Rectal smooth muscle tissue (tissue), 1 donor: Measurements from ENCODE around the gene SLC26A1.
A peak's percentile ranks its signal among the peaks of the same experiment; 100 is the strongest.

Source experiments
- H3K27ac ChIP-seq: one replicate; pipeline ENCODE4 v1.7.0; 2013; ENCODE audit warnings: low read depth, low read length, inconsistent platforms
- H3K27me3 ChIP-seq: one replicate; pipeline ENCODE4 v1.7.0; 2013; ENCODE audit warnings: low read length; ENCODE audit not compliant: control insufficient read depth, insufficient read depth
- H3K36me3 ChIP-seq: one replicate; pipeline ENCODE4 v1.7.0; 2013; ENCODE audit warnings: low read length; ENCODE audit not compliant: control insufficient read depth, insufficient read depth
- H3K4me1 ChIP-seq: one replicate; pipeline ENCODE4 v1.7.0; 2013; ENCODE audit warnings: low read length; ENCODE audit not compliant: control insufficient read depth, insufficient read depth
- H3K4me3 ChIP-seq: one replicate; pipeline ENCODE4 v1.7.0; 2013; ENCODE audit warnings: low read length
- H3K9ac ChIP-seq: one replicate; pipeline ENCODE4 v1.7.0; 2013; ENCODE audit warnings: low read length

The SLC26A1 gene, protein sequence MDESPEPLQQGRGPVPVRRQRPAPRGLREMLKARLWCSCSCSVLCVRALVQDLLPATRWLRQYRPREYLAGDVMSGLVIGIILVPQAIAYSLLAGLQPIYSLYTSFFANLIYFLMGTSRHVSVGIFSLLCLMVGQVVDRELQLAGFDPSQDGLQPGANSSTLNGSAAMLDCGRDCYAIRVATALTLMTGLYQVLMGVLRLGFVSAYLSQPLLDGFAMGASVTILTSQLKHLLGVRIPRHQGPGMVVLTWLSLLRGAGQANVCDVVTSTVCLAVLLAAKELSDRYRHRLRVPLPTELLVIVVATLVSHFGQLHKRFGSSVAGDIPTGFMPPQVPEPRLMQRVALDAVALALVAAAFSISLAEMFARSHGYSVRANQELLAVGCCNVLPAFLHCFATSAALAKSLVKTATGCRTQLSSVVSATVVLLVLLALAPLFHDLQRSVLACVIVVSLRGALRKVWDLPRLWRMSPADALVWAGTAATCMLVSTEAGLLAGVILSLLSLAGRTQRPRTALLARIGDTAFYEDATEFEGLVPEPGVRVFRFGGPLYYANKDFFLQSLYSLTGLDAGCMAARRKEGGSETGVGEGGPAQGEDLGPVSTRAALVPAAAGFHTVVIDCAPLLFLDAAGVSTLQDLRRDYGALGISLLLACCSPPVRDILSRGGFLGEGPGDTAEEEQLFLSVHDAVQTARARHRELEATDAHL

DNA sequence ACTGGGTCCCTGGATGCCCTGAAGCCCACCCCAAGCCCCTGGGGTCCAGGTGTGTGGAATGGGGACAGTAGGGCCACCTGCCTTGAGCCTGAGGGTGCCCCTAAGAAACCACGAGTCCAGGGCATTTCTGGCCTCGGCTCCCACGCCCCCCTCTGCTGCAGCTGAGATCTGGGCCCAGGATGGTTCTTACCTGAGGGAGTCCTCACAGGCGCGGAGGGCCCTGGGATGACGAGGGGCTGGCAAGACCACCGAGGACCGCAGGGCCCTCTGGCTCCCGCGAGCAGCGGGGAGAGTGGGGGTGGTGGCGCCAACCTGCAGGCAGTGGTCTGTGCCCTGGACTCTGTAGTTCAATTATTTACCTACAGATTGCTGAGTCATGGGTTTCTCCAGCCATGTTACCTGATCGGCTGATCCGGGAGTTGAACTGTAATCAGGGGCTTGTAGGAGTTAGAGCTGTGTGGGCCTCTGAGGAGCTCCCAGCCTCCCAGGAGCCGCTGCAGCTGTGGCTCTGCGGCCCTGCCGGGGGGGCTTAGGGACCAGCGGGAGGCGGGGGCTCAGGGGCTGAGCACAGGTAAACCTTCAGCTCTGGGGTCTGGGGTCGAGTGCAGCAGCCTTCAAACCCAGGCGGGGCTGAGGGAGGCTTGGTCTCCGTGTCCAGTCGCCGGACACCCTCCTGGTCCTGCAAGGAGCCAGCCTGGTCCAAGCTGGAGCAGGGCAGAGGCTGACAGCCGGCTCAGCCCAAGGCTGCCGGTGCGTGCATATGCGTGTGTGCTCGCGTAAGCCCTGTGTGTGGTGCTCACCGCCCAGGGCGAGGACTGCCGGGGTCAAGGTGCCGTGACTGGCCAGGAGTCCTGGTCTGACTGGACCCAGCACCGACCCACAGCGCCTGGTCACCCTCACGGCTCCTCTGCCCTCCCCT is at the start of gene SLC26A1:
Gene SLC26A1, minus strand, starts transcription at position 294 of the 919 bp plus-strand sequence. CDS start 1,701 bp downstream, outside the sequence.
- peaks cover 17% of the 10 kb centered on the region for H3K27me3 ChIP-seq
- H3K4me3 ChIP-seq = peak within 1 kb of the TSS; percentile 37
- H3K27ac ChIP-seq = no peak within 1 kb of the TSS
- no peak within 1 kb of the TSS for H3K9ac ChIP-seq
- peaks cover 5% of the 10 kb centered on the region for H3K36me3 ChIP-seq
- no peaks in the 10 kb centered on the region for H3K4me1 ChIP-seq

DNA sequence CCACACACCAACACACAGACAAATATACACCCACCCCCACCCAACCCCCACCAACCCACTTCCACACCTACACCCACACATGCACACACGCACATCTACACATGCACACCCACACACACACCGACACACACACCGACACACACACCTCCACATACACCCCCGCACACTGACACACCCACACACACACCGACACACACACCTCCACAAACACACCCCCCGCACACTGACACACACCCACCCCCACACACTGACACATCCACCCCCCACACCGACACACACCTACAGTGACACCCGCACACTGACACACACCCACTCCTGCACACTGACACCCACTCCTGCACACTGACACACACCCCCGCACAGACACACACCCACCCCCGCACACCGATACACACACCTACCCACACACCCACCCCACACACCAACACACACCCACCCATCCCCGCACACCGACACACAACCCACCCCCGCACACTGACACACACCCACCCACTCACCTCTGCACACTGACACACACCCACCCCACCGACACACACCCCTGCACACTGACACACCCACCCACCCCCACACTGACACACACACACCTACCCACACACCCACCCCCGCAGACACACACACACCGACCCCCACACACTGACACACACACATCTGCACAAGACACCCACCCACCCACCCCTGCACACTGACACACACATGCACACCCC is 49.3 kb upstream of the SLC26A1 start:
- peaks cover 15% of the 10 kb centered on the region for H3K4me1 ChIP-seq
- peaks cover 27% of the 10 kb centered on the region for H3K27me3 ChIP-seq
- H3K4me3 ChIP-seq = no peak overlapping the region
- H3K36me3 ChIP-seq = no peaks in the 10 kb centered on the region
- H3K9ac ChIP-seq = no peak overlapping the region
- H3K27ac ChIP-seq = no peak overlapping the region

DNA sequence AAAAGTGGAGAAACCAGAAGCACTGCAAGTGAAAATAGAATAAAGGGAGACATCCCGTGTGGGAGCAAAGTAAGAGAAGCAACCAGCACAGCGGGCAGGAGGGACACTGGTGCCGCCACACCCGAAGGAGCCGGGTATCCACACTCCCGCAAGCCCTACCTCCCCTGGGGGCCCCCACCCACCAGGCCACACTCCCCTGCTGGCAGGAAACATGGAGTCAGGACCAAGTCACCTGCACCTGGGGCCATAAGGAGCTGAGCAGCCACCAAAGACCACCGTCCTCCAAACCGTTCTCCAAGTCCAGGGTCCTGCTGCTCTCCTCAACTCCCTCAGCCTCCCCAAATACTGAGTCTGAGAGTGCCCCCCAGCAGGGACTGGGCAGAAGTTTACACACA is 48.7 kb upstream of the SLC26A1 start:
- Histone ChIP-seq H3K27me3 (peaks cover 27% of the 10 kb centered on the region), H3K36me3 (no peaks in the 10 kb centered on the region), H3K4me1 (peaks cover 13% of the 10 kb centered on the region), H3K9ac (no peak overlapping the region), H3K4me3 (peak overlapping the region; percentile 24), H3K27ac (no peak overlapping the region)

DNA sequence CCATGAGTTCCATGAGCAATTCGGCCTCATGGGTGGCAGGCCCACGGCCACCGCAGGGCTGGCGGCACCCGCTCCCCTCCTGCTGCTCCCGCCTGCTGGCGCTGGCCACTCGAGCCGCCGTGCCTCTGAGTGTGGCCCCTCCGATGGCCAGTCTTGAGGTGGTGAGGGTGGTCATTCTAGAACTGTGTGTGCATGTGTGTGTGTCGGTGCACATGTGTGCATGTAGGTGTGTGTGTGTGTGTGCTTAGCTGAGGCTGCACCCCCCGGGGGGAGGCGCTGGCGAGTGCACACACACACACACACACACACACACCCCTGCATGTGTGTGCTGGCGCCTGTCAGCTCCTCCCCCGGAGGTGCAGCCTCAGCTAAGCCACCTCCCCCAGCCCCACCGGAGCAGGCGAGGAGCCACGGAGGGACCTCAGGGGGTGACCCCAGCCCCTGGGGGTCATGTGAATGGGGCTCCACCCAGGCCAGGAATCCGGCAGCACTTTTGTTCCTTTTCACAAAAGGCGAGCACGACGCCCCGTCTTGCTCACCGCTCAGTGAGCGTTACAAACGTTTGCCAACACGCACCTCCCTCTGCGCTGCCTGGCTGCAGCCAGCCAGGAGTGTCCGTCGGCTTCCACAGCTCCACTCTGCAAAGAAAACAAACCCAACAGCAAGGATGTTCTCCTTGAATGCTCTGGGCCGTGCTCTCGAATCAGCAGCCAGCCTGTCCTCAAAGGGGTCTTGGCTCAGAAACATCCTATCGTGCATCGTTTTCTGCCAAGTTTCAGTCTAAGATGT is 48.1 kb upstream of the SLC26A1 start:
- Histone ChIP-seq H3K9ac (no peak overlapping the region), H3K36me3 (no peaks in the 10 kb centered on the region), H3K27me3 (peaks cover 27% of the 10 kb centered on the region), H3K27ac (no peak overlapping the region), H3K4me1 (peaks cover 12% of the 10 kb centered on the region), H3K4me3 (peak overlapping the region; percentile 24)

DNA sequence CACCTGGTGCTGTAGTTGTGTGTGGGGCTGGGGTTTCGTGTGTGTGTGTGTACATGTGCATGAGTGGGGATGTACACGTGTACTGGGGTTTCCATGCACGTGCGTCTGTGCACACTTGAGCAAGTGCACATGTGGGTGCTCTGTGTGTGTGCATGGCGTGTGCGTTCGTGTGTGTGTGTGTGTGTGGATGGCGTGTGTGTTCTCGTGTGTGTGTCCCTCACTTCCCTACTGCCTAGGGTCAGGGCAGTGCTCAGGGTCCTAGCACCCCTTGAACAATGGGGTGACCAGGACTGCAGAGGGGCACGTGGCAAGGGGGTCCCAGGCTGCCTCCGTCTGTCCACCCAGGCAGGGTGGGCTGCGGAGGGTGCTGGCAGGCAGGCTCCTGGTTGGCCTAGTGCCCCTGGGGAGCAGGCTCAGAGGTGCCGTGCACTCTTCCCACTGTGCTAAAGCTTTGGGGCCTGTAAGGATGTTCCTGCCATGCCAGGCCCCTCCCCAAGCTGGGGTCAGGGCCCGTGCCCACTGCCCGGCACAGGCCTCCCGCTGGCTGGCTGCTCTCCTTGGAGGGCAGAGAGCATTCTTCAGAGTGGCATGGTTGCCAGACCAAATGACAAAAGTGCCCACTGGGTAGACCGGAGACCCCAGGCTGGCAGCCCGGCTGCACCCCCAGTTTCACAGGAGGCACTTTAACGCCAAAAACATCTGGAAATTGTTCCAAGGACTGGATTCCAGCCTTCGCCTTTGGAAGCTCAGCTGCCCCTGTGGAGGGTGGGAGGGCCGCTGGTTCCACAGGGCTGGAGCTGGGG is 47.3 kb upstream of the SLC26A1 start:
- Histone ChIP-seq H3K27ac (no peak overlapping the region), H3K27me3 (peaks cover 27% of the 10 kb centered on the region), H3K36me3 (no peaks in the 10 kb centered on the region), H3K4me3 (no peak overlapping the region), H3K9ac (no peak overlapping the region), H3K4me1 (peaks cover 12% of the 10 kb centered on the region)

DNA sequence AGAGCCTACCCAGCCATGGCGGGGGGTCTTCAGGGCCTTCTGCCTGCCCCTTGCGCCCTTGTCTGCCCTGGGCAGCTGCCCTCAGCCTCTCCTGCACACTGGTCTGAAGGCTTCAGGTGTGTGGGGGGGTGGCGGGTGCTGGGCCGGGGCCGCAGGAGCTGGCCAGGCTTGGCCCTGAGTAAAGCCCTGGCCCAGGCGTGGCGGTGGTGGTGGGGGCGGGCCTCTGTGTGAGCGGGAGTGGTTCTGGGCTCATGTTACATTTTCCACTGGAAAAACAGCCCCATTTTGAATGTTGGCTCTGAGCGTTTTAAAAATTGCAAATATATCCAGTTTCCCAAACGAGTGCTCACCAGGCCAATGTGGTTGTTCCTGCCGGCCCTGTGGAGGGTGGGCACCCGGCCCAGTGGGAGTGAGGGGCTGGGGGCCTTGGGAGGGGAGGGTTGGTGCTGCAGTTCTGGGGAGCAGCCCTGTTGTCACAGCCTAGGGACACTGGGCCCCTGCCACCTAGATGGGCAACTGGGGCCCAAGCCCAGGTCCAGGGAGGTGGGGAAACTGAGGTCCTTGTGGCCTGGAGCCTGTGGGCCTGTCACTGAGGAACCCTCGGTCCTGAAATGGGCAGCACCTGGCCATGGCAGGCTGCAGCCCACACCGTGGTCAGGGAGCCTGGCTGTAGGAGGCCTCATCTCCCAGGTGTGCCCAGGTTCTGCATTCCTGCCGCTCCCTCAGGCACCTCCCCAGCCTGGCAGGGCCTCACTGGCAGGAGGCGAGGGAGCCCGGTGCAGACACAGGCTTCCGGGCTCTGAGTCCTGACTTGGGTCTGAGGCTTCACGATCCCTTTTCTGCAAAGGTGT is 46.5 kb upstream of the SLC26A1 start:
- H3K4me3 ChIP-seq = no peak overlapping the region
- H3K27me3 ChIP-seq = peaks cover 20% of the 10 kb centered on the region
- H3K27ac ChIP-seq = no peak overlapping the region
- H3K36me3 ChIP-seq = no peaks in the 10 kb centered on the region
- H3K4me1 ChIP-seq = peaks cover 12% of the 10 kb centered on the region
- H3K9ac ChIP-seq = no peak overlapping the region

DNA sequence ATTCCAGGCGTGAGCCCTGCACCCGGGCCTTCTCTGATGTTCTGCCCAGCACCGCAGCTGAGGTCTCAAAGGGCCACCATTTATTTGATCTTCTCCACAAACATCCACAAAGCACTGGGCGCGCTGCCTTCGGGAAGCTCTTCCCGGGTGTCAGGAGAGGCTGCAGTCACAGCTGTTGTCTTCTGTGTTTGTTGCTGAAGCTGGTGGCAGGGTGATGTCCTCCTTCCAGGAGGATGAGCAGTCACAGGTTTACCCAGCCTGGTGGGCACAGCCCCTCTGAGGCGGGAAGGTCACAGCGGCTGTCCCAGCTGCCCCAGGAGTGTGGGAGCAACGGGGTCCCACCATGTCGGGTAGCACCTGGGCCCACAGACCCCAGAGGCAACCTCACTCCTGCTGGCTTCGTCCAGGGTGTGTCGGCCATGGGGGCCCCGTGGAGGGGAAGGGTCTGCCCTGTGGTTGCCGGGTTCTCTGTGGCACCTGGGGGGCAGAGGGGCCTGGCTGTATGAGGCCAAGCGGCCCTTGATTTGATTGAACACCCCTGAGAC is 45.8 kb upstream of the SLC26A1 start:
- Histone ChIP-seq H3K4me3 (no peak overlapping the region), H3K27me3 (peaks cover 16% of the 10 kb centered on the region), H3K27ac (no peak overlapping the region), H3K9ac (no peak overlapping the region), H3K36me3 (no peaks in the 10 kb centered on the region), H3K4me1 (peaks cover 9% of the 10 kb centered on the region)

DNA sequence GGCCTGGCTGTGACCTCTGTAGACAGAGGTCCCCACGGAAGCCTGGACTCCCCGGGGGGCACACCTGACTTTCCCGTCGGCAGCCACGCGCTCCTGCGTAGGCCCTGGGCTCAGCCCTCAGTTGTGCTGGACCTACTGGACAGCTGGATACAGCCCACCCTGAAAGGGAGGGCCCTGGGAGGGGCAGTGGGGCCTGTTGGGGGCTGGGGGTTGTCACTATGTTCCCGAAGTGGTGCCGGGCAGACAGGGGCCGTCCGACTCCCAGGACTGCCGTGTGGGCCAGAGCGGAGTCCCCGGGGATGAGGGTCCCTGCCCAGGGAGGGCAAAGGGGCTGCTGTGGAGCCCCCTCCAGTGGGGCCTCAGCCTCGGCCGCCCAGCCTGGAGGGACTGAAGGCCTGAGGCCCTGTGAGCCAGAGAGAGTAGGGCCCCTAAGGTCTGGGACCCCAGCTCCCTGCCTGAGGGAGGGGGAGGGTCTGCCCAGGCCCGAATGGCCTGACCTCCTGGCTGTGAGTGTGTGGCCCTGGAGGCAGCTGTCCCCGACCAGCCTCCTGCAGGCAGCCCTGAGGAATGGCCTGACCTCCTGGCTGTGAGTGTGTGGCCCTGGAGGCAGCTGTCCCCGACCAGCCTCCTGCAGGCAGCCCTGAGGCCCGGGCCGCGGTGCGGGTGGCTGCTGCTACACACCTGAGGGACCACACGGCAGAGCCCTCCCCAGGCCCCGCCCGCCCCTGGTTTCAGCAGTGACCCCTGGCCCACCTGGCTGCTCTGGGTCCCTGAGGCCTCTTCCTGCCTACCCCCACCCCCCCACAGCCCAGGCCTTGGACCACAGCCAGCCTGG is 44.0 kb upstream of the SLC26A1 start:
- no peak overlapping the region for H3K4me3 ChIP-seq
- H3K4me1 ChIP-seq = peaks cover 4% of the 10 kb centered on the region
- no peaks in the 10 kb centered on the region for H3K36me3 ChIP-seq
- no peak overlapping the region for H3K9ac ChIP-seq
- H3K27ac ChIP-seq = no peak overlapping the region
- peaks cover 16% of the 10 kb centered on the region for H3K27me3 ChIP-seq

DNA sequence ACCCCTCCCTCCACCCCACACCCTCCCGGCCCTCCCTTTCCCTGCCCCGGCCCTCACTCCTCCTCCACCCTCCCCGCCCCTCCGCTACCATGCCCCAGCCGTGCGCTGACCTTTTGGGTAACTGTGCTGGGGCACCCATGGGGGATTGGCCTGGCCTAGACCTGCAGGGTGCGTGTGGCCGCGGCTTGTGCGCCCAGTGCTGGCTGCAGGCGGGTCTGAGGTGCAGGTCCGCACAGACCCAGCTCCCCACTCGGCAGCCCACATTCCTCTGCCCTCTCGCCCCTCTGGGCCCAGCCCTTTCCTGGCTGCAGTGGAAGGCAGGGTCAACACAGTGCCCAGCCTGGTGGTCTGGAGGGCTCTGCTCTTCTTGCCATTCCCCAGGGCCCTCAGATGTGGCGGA is 42.9 kb upstream of the SLC26A1 start:
- Histone ChIP-seq H3K27me3 (peaks cover 8% of the 10 kb centered on the region), H3K27ac (no peak overlapping the region), H3K9ac (no peak overlapping the region), H3K4me1 (no peaks in the 10 kb centered on the region), H3K36me3 (no peaks in the 10 kb centered on the region), H3K4me3 (no peak overlapping the region)
